Stimulated activated CD8-positive, alpha-beta memory T cell treated with anti-CD3 and anti-CD28 coated beads, Interleukin-7, amount 100 ng/mL, for 48 hours (primary cell): Measurements from ENCODE around the gene SOCS6.
"Not testable (repeated sequence)": the region's sequence is repeated elsewhere in the genome, so short reads cannot be mapped to it uniquely, and the experiment has no call there.

Experiments
- DNase-seq, 2 donors: peaks; one replicate each; pipeline ENCODE4 v3.0.0-alpha.2; 2020; ENCODE audit warnings: low read depth in 1 of 2; ENCODE audit errors: extremely low read depth in 1 of 2

The SOCS6 gene

GRCh38 chr18:70321616-70322015, 32.8 kb downstream of the SOCS6 start:
- no peak for DNase-seq

DNA sequence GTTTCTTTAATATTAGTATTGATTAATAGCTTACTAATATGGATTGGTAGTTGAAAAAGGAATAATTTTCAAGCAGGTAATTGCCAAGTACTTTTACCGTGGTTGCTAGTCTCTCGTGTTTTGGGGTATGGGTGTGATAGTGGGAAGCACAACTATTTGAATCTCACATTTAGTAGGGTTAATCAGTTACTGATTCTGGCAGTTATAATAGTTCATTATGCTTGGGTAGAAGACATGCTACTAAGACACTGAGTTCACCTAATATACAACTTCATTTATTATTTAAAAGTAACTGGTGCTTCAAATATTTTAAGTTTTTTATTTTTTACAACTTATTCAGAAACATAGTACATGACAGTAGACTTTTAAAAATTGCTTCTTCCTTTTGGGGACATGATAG, 33.5 kb downstream of the SOCS6 start:
- no peak for DNase-seq

GRCh38 chr18:70322928-70323327, 34.1 kb downstream of the SOCS6 start:
- DNase-seq = no peak

- no peak for DNase-seq
Measured at GRCh38 chr18:70324897-70325296, 36.1 kb downstream of the SOCS6 start.

DNA sequence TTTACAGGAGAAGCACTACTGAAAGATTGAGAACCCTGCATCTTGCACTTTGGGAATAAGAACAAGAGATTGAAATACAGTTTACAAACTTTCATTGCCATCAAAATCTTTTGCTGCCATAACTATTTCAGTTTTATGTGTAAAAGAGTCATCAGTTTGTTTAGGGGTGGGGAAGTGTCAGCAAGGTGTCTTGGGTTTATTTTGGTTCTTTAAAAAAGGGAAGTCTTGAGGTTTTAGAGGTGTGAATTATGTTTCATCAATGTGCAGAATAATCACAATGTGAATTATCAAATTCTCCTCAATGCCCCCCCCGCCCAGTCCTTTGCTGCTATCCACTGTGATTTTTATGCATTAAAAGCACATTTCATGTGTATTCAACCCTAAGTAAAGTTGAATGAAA, 37.4 kb downstream of the SOCS6 start:
- DNase-seq = no peak

- DNase-seq = no peak
Measured at GRCh38 chr18:70328169-70328568, 39.3 kb downstream of the SOCS6 start.

DNA sequence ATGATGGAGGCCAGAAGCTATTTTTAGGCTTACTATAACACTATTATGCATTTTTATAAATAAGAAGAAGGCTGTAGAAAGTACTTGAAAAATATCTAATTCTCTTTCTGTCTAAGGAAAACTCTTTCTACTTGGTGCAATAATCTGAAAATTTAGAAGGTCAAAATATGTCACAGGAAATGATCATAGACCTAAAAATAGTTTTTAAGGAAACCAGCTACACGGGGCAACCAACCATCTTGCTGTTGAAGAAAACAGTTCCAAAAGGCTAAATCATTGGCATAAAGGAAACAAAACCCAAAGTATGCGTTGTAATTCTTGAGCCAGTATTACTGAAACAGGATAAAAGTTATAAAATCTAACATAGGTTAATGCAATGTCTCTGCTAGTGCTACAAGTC, 40.2 kb downstream of the SOCS6 start:
- DNase-seq = no peak

GRCh38 chr18:70330887-70331286, 42.0 kb downstream of the SOCS6 start:
- DNase-seq = no peak

DNA sequence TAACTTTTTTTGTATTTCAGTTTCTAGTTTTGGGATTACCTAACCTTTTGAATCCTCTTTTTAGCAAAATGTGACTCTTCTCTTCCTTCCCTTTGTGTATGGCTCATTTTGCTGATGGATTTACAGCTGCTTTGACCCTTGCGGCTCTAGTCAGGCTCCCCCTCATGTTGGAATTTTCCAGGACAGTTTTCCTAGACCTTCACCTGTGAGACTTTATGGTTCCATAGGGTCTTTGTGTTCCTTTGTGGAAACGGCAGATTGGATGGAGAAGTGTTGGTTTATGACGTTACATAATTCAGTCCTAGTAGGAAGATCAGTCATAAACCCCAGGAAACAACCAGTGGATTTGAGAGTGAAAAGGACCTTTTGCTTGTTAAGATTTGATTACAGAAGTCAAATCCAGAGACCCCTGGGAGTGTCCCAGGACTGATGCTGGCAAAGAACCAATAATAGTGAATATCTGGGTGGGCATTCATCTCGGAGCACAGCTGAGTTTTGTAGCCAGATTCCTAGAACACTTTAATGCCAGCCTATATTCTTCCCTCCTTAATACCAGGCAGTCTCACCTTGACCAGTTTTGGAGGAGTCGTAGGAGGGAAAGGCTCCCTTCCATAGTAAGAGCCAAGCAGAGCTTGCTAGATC, 42.7 kb downstream of the SOCS6 start:
- no peak for DNase-seq

DNA sequence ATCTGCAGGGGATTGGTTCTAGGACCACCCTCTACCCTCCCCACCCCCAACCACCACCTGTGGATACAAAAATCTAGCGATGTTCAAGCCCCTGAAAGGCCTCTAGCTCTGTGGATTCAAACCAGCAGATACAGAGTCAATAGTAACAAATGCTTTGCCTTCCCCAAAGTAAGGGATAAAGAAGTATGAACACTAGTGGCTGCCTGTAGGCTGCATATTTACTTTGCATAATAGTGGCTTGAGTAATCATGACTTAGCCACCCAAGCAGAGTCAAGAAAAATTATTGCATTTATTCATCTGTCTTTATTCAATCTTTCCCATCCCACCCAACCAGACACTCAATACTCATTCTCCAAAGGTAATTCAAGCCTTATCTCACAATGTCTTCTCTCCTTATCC, 43.8 kb downstream of the SOCS6 start:
- DNase-seq = no peak

DNA sequence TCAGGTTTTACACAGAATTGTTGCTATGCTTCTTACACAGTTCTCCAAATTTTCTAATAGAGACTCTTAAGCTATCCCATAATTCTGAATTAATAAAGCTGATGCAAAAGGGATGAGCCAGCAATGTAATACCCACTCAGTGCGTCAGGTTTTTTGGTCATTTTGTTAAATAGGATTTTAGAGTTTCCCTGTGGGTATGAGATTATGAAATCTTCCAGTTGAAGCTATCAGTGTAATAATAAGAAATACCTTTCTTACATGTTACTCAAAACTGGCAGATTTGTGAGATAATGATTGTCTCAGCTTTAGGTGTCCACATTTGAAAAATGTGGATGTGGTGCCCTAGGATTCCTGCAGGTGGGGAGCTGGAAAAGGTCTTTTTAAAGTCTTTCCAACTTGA, 44.5 kb downstream of the SOCS6 start:
- DNase-seq = no peak

DNA sequence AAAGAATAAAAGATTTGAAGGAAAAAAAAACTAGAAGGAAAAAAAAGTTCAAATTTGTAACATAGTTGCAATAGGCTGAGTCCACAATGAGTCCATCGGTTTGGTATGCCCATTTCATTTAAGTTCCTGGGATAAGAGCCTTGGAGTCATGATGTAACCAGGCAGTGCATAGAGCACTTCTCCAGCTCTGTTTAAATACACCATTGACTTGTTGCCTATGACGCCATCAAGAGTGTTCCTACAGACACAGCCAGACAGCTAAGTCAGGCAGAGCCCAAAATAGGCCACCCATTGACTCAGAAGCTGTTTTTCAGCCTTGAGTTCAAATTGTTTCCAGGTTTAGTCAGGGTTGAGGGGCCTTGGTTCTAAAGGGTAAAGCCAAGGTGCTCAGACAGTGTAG, 44.9 kb downstream of the SOCS6 start:
- no peak for DNase-seq

DNA sequence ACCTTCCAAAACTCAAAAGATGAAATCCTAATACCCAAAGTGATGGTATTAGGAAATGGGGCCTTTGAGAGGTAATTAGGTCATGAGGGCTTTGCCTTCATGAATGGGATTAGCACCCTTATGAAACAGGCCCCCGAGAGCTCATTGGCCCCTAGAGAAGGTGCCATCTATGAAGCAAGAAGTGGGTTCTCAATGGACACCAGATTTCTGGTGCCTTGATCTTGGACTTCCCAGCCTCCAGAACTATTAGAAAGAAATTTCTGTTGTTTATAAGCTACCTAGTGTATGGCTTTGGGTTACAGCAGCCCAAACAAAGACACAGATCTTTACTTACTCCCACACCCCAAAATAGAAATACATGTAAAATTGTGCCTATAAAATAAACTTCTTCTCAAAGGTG, 45.4 kb downstream of the SOCS6 start:
- DNase-seq = no peak

- DNase-seq = no peak
Measured at GRCh38 chr18:70334728-70335329, 46.0 kb downstream of the SOCS6 start.

DNA sequence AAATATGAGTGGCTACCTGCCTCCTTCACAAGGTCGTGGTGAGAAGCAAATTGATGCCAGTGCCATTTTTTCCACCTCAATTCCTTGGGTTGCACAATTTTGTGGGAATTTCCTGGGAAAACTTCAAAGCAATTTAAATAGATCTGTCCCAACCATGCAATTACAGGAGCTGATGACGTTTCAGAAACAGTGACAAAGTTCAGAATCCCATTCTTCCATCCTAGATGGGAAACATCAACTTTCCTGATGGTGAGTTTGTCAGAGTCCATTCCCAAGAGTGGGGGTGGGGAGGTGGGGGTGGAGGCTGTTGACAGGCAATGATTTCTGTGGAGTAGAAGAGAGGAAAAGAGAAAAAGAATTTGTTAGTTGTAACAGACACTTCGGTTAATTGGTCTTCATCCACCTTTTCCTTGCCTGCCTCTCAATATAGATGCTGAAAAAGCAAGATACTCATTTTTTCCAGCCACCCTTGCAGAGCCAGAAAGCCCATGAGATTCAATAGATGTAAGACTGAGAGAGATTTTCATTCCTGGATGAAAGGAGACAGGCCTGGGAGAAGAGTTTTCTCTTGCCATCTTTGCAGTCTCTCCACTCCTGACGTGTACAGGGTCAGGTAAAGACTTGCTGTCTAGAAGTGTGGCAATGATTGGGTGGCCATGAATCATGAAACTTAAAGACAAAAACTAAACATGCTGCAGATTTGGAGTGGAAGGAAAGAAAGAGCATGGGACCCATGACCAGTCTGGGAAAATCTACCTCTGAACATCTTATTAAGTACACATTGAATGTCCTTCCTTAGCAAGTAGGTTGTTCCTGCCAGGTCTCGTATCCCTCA, 47.3 kb downstream of the SOCS6 start:
- no peak for DNase-seq

DNA sequence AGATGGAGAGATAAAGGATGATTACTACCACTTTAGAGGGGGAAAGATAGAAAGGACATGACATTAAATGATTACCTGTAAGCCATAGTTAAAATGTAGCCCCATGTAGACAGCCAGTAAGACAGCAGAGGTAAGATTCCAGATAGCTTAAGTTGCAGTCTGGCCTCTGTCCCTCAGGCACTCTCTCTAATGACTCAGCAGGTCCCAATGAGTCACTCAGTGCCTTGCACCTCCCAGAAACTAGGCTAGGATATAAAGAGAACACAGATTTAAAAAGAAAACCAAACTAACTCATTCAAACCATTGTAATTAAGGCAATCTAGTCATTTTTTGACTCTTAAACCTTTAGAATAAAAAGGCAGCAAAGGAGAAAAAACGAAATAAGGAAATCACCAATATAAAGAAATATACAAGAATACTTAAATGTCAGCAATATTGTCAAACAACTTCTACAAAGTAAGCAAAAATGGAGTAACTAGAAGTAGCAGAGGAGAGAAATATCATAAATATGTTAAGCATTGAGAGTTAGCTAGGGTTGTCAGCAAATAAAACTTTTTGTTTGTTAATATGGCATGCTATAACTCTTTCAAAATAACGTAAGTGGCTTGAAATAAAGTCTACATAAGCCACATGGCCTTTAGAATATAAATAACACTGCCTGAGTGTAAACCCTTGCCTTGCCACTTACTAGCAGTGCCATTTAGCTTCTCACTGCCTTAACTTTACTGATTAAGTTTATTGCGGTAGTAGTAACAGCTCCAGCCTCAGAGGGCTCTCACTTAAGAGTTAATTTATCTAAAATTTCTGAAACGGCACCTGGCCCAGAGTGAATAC, 48.5 kb downstream of the SOCS6 start:
- no peak for DNase-seq

DNA sequence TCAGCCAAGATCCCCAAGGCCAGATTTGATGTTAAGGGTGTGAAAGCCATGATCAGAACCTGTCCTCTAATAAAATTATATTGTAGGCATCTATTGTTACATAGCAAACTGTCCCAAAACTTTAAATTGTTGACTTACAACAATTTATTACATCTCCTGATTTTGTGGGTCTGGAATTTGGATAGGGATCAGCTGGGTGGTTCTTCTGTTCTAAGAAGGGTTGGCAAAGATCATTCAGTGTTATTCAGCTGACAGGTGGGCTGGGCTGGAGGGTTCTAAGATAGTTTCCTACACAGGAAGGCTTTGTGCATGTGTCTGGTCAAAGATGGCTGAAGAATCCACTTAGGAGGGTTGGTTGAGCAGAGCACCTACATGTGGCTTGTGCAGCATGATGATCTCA, 50.0 kb downstream of the SOCS6 start:
- DNase-seq = no peak

- DNase-seq = no peak
Measured at GRCh38 chr18:70339915-70340314, 51.1 kb downstream of the SOCS6 start.

DNA sequence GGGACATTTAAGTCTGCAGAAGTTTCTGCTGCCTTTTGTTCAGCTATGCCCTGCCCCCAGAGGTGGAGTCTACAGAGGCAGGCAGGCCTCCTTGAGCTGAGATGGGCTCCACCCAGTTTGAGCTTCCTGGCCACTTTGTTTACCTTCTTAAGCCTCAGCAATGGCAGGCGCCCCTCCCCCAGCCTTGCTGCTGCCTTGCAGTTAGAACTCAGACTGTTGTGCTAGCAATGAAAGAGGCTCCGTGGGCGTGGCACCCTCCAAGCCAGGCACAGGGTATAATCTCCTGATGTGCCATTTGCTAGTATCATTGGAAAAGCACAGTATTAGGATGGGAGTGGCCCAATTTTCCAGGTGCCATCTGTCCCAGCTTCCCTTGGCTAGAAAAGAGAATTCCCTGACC, 59.6 kb downstream of the SOCS6 start:
- not testable (repeated sequence) for DNase-seq

DNA sequence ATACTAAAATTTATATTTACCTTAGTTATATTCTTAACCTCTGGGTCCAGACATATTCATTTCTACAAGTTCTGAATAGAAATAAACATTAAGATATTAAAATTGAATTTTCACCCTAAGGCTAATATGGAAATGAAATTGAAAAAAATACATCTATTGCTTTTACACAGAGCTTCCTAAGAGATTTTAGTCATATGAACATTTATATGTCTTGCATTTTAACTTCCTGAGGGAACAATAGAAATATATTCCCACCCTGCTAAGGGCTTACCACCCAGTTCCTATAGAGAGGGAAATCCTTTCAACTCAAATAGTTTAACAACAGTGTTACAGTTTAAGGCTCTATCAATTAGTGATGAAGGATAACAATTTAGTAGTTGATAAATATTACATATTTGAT, 60.5 kb downstream of the SOCS6 start:
- no peak for DNase-seq

DNA sequence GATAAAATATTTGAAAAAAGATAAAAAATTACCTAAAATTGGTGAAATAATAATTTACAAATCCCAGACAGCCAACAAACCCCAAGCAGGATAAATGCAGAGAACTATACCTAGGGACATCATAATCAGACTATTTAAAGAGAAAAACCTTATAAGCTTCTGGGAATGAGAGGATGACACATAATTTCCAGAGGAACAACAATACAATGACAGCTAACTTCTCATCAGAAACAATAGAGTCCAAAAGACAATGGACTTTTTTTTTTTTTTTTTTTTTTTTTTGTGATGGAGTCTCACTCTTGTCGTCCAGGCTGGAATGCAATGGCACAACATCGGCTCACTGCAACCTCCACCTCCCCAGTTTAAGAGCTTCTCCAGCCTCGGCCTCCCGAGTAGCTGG, 65.2 kb downstream of the SOCS6 start:
- no peak for DNase-seq
